Stimulated activated CD4-positive, alpha-beta T cell treated with anti-CD3 and anti-CD28 coated beads, Interleukin-15, amount 100 ng/mL, for 1 hour (primary cell): ENCODE results near the gene KRTAP5-2.
"Not testable (repeated sequence)": the region's sequence is repeated elsewhere in the genome, so short reads cannot be mapped to it uniquely, and the experiment has no call there.

Experiments
- DNase-seq, 2 donors: peaks; one replicate each; pipeline ENCODE4 v3.0.0-alpha.2; 2020; ENCODE audit warnings: low read depth in 1 of 2, low spot score in 1 of 2

KRTAP5-2 gene

GRCh38 chr11:1592628-1593027 lies 5.5 kb downstream of the KRTAP5-2 start:
- DNase-seq = no peak

- no peak for DNase-seq
Observed at GRCh38 chr11:1589996-1590395, 8.1 kb downstream of the KRTAP5-2 start.

- DNase-seq = not testable (repeated sequence)
Observed at GRCh38 chr11:1589191-1589963, 8.7 kb downstream of the KRTAP5-2 start.

- no peak for DNase-seq
Observed at GRCh38 chr11:1586699-1587098, 11.4 kb downstream of the KRTAP5-2 start.

GRCh38 chr11:1584661-1585370 lies 13.3 kb downstream of the KRTAP5-2 start, which contains the start of gene KRTAP5-1:
Gene KRTAP5-1 (minus strand): TSS chr11:1585283. CDS start chr11:1585249, 34 bp downstream.
- DNase-seq = not testable (repeated sequence)

GRCh38 chr11:1582909-1583308 lies 15.2 kb downstream of the KRTAP5-2 start:
- DNase-seq = not testable (repeated sequence)

- no peak for DNase-seq
Observed at GRCh38 chr11:1581976-1582375, 16.1 kb downstream of the KRTAP5-2 start.

- DNase-seq = no peak
Observed at GRCh38 chr11:1576825-1577224, 21.3 kb downstream of the KRTAP5-2 start.

- not testable (repeated sequence) for DNase-seq
Observed at GRCh38 chr11:1575756-1576155, 22.3 kb downstream of the KRTAP5-2 start.

- no peak for DNase-seq
Observed at GRCh38 chr11:1574933-1575242, 23.2 kb downstream of the KRTAP5-2 start.

- peak; percentile 35 to 47 for DNase-seq
Observed at GRCh38 chr11:1574238-1574932, 23.7 kb downstream of the KRTAP5-2 start.

- no peak for DNase-seq
Observed at GRCh38 chr11:1573903-1574237, 24.2 kb downstream of the KRTAP5-2 start.

GRCh38 chr11:1573077-1573902 lies 24.8 kb downstream of the KRTAP5-2 start:
- peak in 1 of 2 donors; percentile 12 for DNase-seq

GRCh38 chr11:1572197-1573076 lies 25.7 kb downstream of the KRTAP5-2 start, which contains the start of gene DUSP8:
Gene DUSP8 (minus strand): TSS chr11:1572271. CDS start chr11:1565826, 6,445 bp downstream.
- DNase-seq = peak; percentile 90 to 92

GRCh38 chr11:1571760-1572196 lies 26.3 kb downstream of the KRTAP5-2 start:
- no peak for DNase-seq

- DNase-seq = no peak
Observed at GRCh38 chr11:1570896-1571759, 27.0 kb downstream of the KRTAP5-2 start.

GRCh38 chr11:1570531-1570895 lies 27.6 kb downstream of the KRTAP5-2 start:
- DNase-seq = no peak

- no peak for DNase-seq
Observed at GRCh38 chr11:1570001-1570453, 28.1 kb downstream of the KRTAP5-2 start.

GRCh38 chr11:1569251-1569780 lies 28.8 kb downstream of the KRTAP5-2 start:
- DNase-seq = no peak
